ENCODE measurements around the gene INSYN1. TPM values are rescaled to one million over a fixed set of nuclear protein-coding genes. Genes with fewer than 3 reads are reported as not detected.
"Not testable (repeated sequence)": the region's sequence is repeated elsewhere in the genome, so short reads cannot be mapped to it uniquely, and the experiment has no call there.

Gene INSYN1
- total RNA-seq, 5 donors from 2014 or later (not counting 1 experiment from before 2014, with no cell fraction given): not detected

- peaks cover 11 to 30% of the 10 kb centered on the region in 2 donors for H3K27me3 Mint-ChIP-seq
- Histone ChIP-seq H3K4me1 (ENCODE audit: control insufficient read depth in 1 of 2, extremely low read depth in 1 of 2, insufficient read depth in 2 of 2, low read length in 2 of 2) (peaks cover 0 to 2% of the 10 kb centered on the region in 2 experiments), H3K9me3 (no peaks in the 10 kb centered on the region), H3K4me3 (ENCODE audit: control insufficient read depth in 1 of 2, extremely low read depth in 1 of 2, low read length in 1 of 2) (no peak overlapping the region), H3K27me3 (replicated peaks in 1 of 2; ENCODE audit: control insufficient read depth in 2 of 2, extremely low read depth in 1 of 2, insufficient read depth in 2 of 2, low read length in 1 of 2) (peaks cover 0 to 47% of the 10 kb centered on the region in 2 experiments), H3K27ac (ENCODE audit: low read length) (no peak overlapping the region), H3K36me3 (ENCODE audit: control insufficient read depth in 2 of 2, extremely low read depth in 1 of 2, insufficient read depth in 1 of 2, low read length in 1 of 2) (no peaks in the 10 kb centered on the region)
- CTCF ChIA-PET: interaction anchor here (0.5 to 1.8 kb wide), 11 partner anchors 21 to 1283 kb away, joined by 3 to 7 read pairs (median 3); no protein-coding TSS in a partner anchor
- H3K4me1 Mint-ChIP-seq: peaks cover 2 to 5% (median 4%) of the 10 kb centered on the region in 3 donors
- POLR2A ChIA-PET: no interaction called here
- no peak overlapping the region for H3K27ac Mint-ChIP-seq
- H3K9me3 Mint-ChIP-seq: no peaks in the 10 kb centered on the region
- WGBS (ENCODE audit: insufficient coverage): 54% methylated on average over 8 of the region's 13 CpGs
- no peak overlapping the region for H3K4me3 Mint-ChIP-seq
- DNase-seq: peak; percentile 19 to 75 (median 49)
- H3K36me3 Mint-ChIP-seq: no peaks in the 10 kb centered on the region
- peak; percentile 63 to 77 (median 73) for ATAC-seq (replicated peaks in 1 of 4)
Observed at GRCh38 chr15:73704869-73705645, 48.1 kb downstream of the INSYN1 start.

- H3K36me3 Mint-ChIP-seq; POLR2A ChIA-PET; ATAC-seq (replicated peaks in 1 of 4); H3K4me1 ChIP-seq (ENCODE audit: control insufficient read depth in 1 of 2, extremely low read depth in 1 of 2, insufficient read depth in 2 of 2, low read length in 2 of 2); H3K36me3 ChIP-seq (ENCODE audit: control insufficient read depth in 2 of 2, extremely low read depth in 1 of 2, insufficient read depth in 1 of 2, low read length in 1 of 2); H3K4me3 ChIP-seq (ENCODE audit: control insufficient read depth in 1 of 2, extremely low read depth in 1 of 2, low read length in 1 of 2); H3K9me3 ChIP-seq; H3K27ac Mint-ChIP-seq; H3K9me3 Mint-ChIP-seq; H3K27ac ChIP-seq (ENCODE audit: low read length); H3K4me1 Mint-ChIP-seq; H3K4me3 Mint-ChIP-seq; DNase-seq: not testable (repeated sequence)
- H3K27me3 Mint-ChIP-seq: peaks cover 18 to 35% of the 10 kb centered on the region in 2 donors
- H3K27me3 ChIP-seq (replicated peaks in 1 of 2; ENCODE audit: control insufficient read depth in 2 of 2, extremely low read depth in 1 of 2, insufficient read depth in 2 of 2, low read length in 1 of 2): peaks cover 0 to 51% of the 10 kb centered on the region in 2 experiments
- WGBS (ENCODE audit: insufficient coverage): 82% methylated on average over 18 of the region's 23 CpGs
- CTCF ChIA-PET: interaction anchor here (0.5 to 1.8 kb wide), 10 partner anchors 21 to 1282 kb away, joined by 3 to 7 read pairs (median 4); no protein-coding TSS in a partner anchor
Observed at GRCh38 chr15:73704142-73704868, 48.8 kb downstream of the INSYN1 start.

GRCh38 chr15:73703601-73704000 is 49.5 kb downstream of the INSYN1 start:
- ATAC-seq (replicated peaks in 1 of 4); DNase-seq; H3K27ac ChIP-seq (ENCODE audit: low read length); H3K4me3 Mint-ChIP-seq; H3K4me1 Mint-ChIP-seq; POLR2A ChIA-PET; H3K36me3 Mint-ChIP-seq; CTCF ChIA-PET; H3K27ac Mint-ChIP-seq; H3K4me1 ChIP-seq (ENCODE audit: control insufficient read depth in 1 of 2, extremely low read depth in 1 of 2, insufficient read depth in 2 of 2, low read length in 2 of 2); H3K9me3 Mint-ChIP-seq; H3K4me3 ChIP-seq (ENCODE audit: control insufficient read depth in 1 of 2, extremely low read depth in 1 of 2, low read length in 1 of 2); H3K9me3 ChIP-seq; H3K36me3 ChIP-seq (ENCODE audit: control insufficient read depth in 2 of 2, extremely low read depth in 1 of 2, insufficient read depth in 1 of 2, low read length in 1 of 2): not testable (repeated sequence)
- H3K27me3 ChIP-seq (replicated peaks in 1 of 2; ENCODE audit: control insufficient read depth in 2 of 2, extremely low read depth in 1 of 2, insufficient read depth in 2 of 2, low read length in 1 of 2): peaks cover 0 to 49% of the 10 kb centered on the region in 2 experiments
- 87% methylated on average over 23 of the region's 23 CpGs for WGBS (ENCODE audit: insufficient coverage)
- H3K27me3 Mint-ChIP-seq: peaks cover 24 to 37% of the 10 kb centered on the region in 2 donors

- CTCF ChIA-PET: interaction anchor here in 1 of 2 donors (0.6 to 1.2 kb wide), 2 partner anchors 29 to 448 kb away, joined by 3 read pairs; no protein-coding TSS in a partner anchor
- POLR2A ChIA-PET: not testable (repeated sequence)
- H3K27me3 Mint-ChIP-seq: peaks cover 24 to 37% of the 10 kb centered on the region in 2 donors
Observed at GRCh38 chr15:73702311-73703239, 50.6 kb downstream of the INSYN1 start.

GRCh38 chr15:73700041-73700842 is 52.9 kb downstream of the INSYN1 start:
- H3K27me3 Mint-ChIP-seq: peaks cover 39 to 47% of the 10 kb centered on the region in 2 donors
- peak; percentile 45 to 92 (median 68) for DNase-seq
- H3K36me3 Mint-ChIP-seq: no peaks in the 10 kb centered on the region
- H3K9me3 Mint-ChIP-seq: no peaks in the 10 kb centered on the region
- no peak overlapping the region for H3K4me3 ChIP-seq (ENCODE audit: control insufficient read depth in 1 of 2, extremely low read depth in 1 of 2, low read length in 1 of 2)
- H3K27ac Mint-ChIP-seq: peak overlapping the region in 1 of 2 donors; percentile 19
- peak; percentile 44 to 59 (median 46) for ATAC-seq (replicated peaks in 1 of 4)
- POLR2A ChIA-PET: no interaction called here
- H3K27ac ChIP-seq (ENCODE audit: low read length): no peak overlapping the region
- peaks cover 0 to 56% of the 10 kb centered on the region in 2 experiments for H3K27me3 ChIP-seq (replicated peaks in 1 of 2; ENCODE audit: control insufficient read depth in 2 of 2, extremely low read depth in 1 of 2, insufficient read depth in 2 of 2, low read length in 1 of 2)
- CTCF ChIA-PET: interaction anchor here (0.6 to 4.5 kb wide), 14 partner anchors 11 to 459 kb away, joined by 3 to 37 read pairs (median 3); no protein-coding TSS in a partner anchor
- no peaks in the 10 kb centered on the region for H3K9me3 ChIP-seq
- peaks cover 5 to 25% of the 10 kb centered on the region in 2 experiments for H3K4me1 ChIP-seq (ENCODE audit: control insufficient read depth in 1 of 2, extremely low read depth in 1 of 2, insufficient read depth in 2 of 2, low read length in 2 of 2)
- H3K4me3 Mint-ChIP-seq: no peak overlapping the region
- 38% methylated on average over 6 of the region's 13 CpGs for WGBS (ENCODE audit: insufficient coverage)
- H3K36me3 ChIP-seq (ENCODE audit: control insufficient read depth in 2 of 2, extremely low read depth in 1 of 2, insufficient read depth in 1 of 2, low read length in 1 of 2): no peaks in the 10 kb centered on the region
- H3K4me1 Mint-ChIP-seq: peaks cover 17 to 27% (median 23%) of the 10 kb centered on the region in 3 donors

More at GRCh38 chr15:73702311-73703239, 50.6 kb downstream of the INSYN1 start:
- 78% methylated on average over 21 of the region's 33 CpGs for WGBS (ENCODE audit: insufficient coverage)
- H3K4me1 Mint-ChIP-seq: peaks cover 5 to 13% (median 11%) of the 10 kb centered on the region in 3 donors
- ATAC-seq (replicated peaks in 1 of 4); H3K36me3 ChIP-seq (ENCODE audit: control insufficient read depth in 2 of 2, extremely low read depth in 1 of 2, insufficient read depth in 1 of 2, low read length in 1 of 2); H3K9me3 ChIP-seq; DNase-seq; H3K4me3 ChIP-seq (ENCODE audit: control insufficient read depth in 1 of 2, extremely low read depth in 1 of 2, low read length in 1 of 2); H3K27ac ChIP-seq (ENCODE audit: low read length); H3K4me3 Mint-ChIP-seq; H3K9me3 Mint-ChIP-seq; H3K27ac Mint-ChIP-seq; H3K4me1 ChIP-seq (ENCODE audit: control insufficient read depth in 1 of 2, extremely low read depth in 1 of 2, insufficient read depth in 2 of 2, low read length in 2 of 2); H3K36me3 Mint-ChIP-seq: not testable (repeated sequence)
- peaks cover 0 to 46% of the 10 kb centered on the region in 2 experiments for H3K27me3 ChIP-seq (replicated peaks in 1 of 2; ENCODE audit: control insufficient read depth in 2 of 2, extremely low read depth in 1 of 2, insufficient read depth in 2 of 2, low read length in 1 of 2)
